Endometrium (tissue), 2 donors: ENCODE results near the gene MORN1.

Experiments used
- FAIRE-seq: peaks from 2 replicates; lab custom pipeline; 2012; peaks lifted over from hg19 to GRCh38; lab: Jason Lieb, UNC
- donor health status: control.
- donor health status: control.

MORN1 gene

DNA sequence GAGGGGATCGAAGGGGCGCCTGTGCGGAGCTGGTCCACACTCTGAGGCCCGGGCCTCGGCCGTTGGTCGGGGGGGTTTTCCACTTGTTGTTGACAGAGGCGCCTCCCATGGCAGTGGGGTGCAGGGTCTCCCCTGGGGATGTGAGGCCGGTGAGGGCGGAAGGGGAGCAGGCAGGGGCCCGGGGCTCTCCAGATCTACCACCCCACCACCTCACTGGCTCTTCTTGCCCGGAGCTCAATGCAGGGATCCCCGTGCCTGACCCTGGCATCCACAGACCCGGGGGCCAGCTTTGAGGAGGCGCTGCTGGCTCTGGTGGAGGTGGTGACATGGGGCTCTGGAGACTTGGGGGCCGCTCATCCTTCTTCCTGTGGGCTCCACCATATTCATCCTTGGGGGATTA, 28.1 kb upstream of the MORN1 start:
- no peak for FAIRE-seq

DNA sequence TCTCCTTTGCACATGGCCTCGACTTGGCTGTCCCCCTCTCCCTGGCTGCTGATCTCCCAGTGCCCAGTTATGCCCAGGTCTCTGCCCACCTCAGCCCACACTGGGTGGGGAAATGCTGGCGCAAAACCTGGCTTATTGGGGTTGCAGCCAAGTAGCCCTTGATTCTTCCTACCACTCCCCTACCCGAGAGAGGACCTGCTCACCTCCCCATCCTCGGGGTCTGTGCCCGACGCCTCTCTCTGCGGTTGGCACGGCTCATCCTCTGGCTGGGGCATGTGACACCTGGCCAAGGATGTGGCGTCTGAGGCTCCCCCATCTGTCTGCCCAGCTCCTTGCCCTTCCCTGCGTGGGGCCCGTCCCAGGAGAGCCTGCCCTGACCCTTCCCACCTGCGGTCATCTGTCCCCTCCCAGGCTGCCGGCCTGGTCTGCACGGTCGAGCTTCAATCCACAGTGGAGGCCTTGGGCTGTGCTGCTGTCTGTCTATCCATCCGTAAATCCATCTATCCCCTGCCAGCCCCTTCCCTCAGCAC, 27.5 kb upstream of the MORN1 start:
- no peak for FAIRE-seq

DNA sequence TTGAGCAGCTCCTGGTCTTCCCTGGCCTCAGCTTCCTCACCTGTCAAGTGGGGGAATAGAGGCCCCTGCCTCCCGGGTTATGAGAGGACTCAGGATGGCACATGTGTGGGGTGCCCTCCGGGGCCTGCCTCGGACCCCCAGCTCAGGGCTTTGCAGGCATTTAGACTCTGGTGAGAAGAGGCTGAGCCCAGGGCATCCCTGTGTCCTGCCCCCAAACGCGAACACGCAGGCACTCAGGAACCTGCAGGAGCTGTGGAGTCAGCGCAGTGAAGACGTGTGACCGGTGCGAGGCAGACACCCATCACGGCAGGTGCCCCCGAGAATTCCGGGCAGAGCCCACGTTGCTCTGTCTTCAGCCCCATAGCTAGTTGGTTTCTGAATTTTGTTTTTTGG, 26.5 kb upstream of the MORN1 start:
- no peak for FAIRE-seq

DNA sequence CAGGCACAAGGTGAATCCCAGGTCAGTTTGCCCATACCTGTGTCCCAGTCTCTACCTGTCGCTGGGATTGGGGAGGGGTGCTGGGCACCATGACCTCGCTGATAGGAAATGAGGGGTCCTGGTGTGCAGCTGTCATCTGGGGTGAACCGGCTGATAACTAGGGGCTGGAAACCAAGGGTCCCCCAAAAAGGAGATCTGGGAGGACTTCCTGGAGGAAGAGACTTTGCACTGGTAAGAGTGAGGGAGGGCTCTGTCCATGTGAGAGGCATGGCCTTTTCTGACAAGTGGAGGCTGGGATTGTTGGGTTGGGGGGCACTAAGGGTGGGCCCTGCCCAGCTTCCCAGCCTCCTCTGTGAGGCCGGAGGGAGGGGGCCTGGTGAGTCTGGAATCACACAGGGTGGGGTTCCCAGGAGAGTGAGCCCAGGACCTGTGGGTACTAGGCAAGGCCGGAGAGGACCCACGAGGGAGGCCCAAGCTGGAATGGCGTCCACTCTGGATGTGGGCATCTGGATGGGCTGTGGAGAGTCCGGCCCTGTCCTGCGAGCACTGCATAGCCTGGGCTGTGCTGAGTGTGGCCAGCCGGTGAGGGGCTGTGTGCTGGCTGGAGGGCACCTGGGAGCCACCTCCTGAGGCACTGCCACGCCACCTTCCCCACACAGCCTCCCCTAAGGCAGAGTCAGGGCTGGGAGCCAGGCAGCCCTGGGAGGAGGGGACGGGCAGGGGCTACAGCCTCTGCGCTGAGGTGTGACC, 25.9 kb upstream of the MORN1 start:
- FAIRE-seq = no peak

DNA sequence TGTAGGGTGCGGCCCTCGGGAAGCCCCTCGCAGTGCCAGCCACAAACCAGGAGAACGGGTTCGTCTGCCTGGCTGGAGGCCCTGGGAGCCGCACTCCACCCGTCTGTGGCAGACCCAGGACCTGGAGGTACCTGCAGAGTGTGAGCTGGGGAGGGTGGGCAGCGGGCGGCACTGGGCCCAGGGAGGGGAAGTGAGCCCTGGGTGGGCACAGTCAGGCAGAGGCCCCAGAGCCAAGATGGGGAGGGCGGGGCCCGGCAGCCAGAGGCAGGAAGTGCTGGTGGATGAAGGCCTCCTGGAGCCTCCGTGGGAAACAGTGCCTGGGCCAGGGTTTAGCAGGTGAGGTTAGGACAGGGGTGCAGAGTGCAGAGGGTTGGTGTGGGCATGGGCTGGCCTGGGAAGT, 25.0 kb upstream of the MORN1 start:
- no peak for FAIRE-seq

DNA sequence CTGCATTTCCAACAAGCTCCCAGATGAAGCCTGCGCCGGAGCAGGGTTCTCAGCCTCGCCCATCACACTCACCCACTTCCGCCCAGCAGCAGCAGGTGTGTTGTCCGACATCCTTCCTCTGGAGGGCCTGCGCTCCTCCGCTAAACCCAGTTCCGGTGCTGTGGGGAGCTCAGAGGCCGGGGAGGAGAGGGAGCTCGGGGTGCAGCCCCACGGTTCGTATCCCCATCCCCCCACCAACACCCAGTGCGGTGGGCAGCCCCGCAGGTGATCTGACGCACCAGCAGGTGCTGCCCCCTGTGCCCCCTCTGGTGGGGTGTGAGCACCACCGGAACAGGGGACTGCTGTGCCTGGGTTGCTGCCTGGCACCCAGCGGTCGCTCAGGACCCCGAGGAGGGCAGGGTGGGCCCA, 24.5 kb upstream of the MORN1 start:
- no peak for FAIRE-seq

DNA sequence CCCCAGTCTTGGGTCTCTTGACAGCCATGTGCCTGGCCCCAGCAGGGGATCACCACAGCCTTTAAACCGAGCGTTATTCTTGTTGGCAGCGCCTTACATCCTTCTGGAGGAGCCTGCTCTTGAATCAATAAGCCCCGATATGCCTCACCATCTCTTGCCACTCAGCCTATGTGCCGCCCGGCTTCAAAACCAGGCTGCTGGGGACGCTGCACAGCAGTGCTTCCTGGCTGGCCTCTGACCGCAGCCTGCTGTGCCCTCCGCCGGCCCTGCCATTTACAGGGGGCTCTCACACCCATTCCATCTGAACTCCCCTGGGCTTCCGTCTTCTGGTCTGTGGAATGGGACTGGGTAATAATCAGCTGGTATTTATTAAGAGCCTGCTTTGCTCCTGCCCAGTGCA, 24.0 kb upstream of the MORN1 start:
- FAIRE-seq = no peak

DNA sequence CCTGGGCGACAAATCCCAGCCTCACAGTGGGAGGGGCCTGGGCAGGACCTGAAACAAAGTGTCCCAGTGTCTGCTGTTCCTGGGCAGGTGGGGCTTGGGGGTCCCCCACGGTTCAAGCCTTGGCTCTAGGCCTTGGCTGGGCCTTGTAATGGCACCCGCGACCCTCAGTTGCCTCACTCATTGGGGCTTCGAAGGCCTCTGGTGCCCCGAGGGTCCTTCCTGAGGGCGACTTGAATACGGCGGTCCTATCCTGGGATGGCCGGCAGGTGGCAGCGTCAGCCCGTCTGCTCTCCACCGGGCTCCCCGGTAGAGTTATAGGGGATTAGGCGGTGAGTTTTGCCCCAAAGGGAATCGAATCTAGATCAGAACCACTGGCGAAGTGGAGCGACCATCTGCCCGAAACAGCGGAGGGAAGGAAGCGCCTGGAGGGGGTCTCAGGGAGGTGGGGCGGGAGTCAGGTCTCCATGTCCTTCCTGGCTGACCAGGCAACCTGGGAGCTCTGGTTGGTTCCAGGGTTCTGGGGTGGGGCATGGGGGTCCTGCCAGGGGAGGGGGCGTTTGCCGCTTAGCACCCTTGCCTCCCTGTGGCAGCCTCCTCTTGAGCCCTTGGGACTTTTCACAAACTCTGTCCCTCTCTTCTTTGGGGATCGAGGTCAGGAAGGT, 23.1 kb upstream of the MORN1 start:
- no peak for FAIRE-seq

DNA sequence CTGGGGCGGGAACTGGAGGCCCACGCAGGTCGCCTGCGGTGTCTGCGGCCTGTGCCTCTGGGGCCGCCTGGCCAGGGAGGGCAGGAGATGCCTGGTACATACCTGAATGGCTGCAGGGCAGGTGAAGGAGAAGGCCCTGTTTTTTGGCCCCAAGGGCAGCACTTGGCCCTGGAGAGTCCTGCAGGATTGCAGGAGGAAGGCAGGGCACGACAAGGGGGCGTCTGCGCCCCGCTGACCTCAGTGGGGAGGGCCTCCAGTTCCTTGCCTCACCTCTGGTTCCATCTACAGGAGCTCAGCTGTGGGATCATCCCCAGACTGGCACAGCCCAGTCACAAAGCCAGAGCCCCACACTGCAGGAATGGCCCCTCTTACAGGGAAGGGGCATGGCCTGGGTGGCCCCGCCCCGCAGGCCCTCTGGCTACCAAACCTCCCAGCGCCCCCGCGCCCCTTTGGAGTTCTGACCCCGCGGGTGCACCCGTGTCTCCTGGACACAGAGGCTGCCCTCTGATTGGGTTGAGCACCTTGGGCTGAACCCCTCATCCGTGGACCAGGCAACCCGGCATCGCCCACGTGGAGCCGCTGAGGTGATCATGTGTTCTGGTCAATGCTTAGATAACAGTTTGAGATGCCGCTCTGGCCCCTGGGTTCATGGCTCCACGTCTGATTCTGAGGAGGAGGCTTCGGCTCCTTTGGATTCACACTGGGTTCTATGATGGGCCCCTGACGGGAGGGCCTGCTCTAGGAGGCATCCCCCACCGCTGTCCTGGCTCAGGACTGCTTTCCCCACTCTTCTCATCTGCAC, 22.3 kb upstream of the MORN1 start:
- no peak for FAIRE-seq

DNA sequence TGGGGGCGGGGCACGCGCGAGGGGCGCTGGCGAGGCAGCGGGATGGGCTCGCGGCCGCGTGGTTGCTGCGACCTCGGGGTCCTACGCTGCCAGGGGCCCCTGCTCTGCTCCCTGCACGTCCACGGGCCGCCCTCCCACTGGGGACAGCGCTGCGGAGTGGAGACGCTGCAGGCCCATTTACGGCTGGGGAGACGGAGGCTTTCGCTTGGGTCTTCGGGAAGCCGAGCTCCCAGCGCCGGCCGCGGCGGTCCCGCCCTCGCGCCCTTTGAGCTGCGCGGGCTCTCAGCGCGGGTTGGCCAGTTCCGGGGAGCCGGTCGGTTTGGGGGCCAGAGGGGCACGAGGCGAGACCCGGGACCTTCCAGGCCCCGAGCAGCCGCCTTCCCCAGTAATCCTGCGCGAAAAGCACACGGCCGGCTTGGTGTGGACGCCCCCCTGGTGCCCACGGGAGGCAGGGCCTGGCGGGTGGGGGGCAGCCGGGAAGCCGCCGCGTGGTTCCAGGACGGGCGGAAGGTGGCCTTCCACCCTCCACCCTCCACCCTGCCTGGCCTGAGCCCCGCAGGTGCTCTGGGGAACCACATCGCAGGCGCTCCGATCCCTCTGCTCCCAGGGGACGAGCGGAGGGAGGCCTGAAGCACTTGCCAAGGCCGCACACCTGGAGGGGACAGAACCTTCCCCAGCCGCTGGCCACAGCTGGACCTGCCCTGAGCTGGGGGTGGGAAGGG, 21.6 kb upstream of the MORN1 start:
- no peak for FAIRE-seq

DNA sequence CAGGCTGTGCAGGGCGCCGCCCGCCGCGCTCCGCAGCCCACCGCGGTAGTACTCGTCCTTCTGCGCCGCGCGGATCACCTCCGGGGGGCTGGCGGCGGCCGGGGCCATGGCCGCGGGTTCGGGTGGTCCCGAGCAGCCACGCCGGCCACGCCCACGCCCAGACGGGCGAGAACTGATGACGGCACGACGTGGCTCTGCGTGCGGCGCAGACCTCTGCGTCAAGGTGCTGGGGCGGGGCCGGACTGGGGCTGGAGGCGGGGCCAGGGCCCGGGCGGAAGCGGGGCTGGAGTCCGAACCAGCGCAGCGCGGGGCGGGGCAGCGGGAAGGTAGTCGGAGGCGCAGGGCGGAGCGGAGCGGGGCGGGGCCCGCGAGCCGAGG, 21.0 kb upstream of the MORN1 start, which contains the start of gene PEX10:
Gene PEX10, minus strand, starts transcription at position 170 of the 378 bp plus-strand sequence. Its CDS starts 62 bp downstream, at position 108.
- FAIRE-seq = no peak

DNA sequence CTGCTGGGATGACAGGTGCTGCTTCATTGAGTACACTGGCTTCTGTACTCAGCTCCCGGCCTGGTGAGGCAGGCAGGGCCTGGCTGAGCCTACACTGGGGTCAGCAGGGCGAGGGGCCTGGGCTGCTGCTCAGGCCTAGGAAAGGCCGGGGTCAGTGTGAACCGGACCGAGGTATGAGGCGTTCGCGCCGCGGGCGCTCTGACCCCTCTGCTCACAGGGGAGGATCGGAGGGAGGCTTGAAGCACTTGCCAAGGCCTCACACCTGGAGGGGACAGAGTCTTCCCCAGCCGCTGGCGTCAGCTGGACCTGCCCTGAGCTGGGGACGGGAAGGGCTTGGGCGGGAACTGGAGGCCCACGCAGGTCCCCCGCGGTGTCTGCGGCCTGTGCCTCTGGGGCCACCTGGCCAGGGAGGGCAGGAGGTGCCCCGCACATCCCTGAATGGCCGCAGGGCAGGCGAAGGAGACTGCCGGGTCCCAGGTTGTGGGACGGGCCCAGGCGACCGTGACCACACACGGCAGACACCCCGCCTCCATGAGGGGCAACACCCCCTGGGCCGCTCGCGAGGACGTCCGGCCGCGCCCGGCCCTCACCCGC, 20.5 kb upstream of the MORN1 start:
- FAIRE-seq = no peak

DNA sequence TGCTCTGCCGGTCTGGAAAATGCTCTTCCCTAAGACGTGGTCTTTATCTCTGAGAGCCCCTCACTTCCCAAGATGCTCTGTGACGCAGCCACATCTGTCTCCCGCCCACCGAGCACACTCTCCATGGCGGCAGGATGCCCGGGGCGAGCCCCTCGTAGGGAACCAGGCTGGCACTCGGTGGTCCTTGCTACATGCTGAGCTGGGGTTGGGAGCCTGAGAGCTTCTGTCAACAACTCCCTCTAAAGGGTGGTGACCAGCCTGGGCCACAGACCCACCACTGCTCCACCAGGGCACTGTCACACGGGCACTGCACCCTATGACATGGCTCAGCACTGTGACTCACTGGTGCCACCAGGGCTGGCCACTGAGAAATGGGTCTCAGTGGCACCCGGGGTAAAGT, 18.4 kb upstream of the MORN1 start:
- FAIRE-seq = no peak

DNA sequence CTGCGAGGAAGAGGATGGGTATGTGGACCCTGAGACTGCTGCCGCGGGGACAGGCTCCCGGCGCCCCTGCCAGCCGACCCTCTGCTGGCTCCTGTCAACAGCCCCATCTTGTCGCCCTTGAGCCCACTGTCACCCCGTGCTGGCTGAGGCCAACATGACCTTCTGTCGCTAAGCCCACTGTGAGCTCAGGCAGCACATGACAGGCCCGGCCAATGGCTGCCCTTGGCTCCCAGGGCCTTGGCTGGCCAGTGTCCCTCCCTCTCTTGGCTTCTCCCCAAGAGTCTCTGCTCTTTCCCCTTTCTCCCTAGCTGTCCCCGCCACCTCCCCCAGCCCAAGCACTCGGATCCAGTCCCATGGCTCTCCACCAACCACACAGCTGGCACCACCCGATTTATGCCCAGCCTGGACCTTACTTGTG, 17.5 kb upstream of the MORN1 start:
- FAIRE-seq = no peak

DNA sequence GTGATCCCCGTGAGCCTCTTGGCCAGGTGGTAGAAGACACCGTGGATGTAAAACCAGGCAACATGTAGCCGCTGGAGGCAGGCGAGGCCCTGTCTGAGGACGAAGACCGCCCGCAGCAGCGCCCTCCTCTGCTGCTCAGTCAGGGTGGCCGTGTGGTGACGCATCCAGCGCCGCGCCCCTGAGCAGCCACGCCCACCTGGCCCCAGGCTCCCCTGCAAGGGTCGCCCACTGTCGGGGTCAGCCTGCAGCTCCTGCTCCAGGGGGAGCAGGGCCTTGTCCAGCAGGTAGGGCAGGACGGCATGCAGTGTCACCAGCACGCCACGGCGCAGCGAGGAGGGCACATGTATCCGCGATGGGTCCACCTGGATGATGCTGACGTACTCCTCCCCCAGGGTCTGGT, 17.1 kb upstream of the MORN1 start:
- no peak for FAIRE-seq

DNA sequence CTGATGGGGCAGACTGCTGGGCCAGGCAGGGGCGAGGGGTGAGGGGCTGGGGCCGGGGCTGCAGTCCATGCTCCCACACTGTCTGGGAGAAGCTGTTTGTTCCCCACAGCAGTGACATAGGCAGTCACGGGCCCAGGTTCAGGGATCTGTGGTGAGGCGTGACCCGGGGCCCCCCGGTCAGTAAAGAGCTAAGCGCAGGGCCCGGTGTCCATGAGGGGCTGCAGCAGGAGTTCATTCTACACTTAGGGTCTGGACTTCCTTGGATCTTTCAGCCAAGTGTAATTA, 16.6 kb upstream of the MORN1 start:
- no peak for FAIRE-seq

DNA sequence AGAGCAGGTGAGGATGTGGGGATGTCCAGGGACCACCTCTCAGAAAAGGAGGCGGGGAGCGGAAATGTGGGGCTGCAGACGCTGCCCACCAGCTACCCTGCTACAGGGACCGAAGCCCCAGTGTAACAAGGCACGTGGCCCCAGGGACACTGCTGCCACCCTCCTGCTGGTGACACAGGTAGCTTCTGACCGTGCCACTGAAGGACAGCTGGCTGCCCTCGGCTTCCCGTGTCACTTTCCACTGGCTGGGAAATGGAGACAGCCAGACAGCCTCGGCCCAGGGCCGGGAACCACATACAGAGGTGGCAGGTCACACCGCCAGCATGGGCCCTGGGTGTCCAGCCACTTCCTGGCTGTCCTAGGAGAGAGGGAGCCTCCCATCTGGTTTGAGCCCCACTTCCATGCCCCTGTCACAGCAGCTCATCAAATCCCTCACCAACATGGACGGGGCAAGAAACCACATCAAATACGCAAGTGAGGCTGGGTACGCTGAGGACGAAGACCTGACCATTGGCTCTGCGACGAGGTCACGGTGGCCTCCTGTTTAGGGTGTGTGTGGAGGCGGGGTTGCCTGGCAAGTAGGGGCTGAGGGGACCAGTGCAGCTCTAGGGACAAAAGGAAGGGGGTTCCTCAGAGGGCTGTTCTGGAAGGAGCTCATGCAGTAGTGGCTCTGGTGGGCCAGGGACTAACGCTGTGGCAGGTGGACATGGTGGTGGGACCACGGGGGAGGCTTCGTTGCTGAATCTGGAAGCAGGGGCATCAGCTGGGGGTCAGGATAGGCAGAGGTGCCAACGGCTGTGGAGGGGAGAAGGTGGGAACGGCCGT, 16.0 kb upstream of the MORN1 start:
- FAIRE-seq = no peak

DNA sequence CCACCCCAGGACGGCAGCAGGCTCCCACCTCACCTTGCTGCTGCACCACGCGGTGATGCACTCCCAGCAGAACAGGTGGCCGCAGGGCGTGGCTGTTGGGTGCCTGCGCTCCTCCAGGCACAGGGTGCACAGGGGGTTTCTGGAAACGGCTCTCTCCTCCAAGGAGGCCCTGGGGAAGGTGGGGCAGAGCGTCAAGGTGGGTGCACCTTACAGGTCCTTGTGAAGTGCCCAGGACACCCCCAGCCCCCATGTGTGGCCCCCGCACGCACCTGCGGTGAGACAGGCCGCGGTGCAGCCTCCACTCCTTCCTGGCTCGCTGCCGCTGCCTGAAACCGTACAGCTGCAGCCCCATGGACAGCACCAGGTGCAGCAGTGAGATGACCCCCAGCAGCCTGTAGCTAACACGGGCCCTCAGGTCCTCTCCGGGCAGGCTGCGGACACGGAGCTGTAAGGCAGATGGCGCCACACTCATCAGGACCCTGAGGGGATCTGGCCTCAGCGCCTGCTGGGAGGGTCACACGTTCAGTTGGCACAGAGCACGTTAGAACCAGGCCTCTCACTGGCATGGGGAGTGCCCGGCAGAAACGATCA, 15.2 kb upstream of the MORN1 start:
- no peak for FAIRE-seq

DNA sequence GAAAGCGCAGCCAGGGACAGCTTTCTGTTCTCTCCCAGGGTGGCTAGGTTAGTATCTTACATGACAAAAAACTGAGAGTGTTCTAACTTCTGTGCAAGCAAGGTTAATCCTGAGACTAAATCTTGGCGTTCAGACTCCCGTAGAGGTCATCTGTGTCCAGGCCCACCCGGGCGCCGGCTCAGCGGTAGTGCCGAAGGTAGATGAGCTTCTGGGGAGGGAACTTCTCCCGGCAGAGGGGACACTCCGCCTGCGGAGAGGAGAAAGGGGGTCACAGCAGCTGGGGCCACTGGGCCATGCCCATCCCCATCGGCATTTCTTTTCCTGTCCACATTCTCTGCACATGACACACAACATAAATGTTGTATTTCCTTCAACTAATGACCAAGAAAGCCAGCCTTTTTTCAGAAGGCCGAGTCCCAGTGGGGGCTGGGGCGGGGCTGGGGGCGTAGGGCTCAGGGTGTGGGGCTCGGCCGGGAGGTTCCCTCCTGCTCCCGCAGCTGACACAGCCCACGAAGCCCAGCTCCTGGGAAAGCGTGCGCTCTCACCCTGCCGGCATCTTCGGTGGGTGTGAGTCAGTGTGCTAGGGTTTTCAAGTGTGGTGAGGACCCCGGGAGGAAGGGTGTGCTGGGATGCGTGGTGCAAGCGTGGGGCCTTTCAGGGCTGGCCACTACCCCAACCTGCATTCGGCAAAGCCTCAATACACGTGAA, 14.4 kb upstream of the MORN1 start:
- no peak for FAIRE-seq

DNA sequence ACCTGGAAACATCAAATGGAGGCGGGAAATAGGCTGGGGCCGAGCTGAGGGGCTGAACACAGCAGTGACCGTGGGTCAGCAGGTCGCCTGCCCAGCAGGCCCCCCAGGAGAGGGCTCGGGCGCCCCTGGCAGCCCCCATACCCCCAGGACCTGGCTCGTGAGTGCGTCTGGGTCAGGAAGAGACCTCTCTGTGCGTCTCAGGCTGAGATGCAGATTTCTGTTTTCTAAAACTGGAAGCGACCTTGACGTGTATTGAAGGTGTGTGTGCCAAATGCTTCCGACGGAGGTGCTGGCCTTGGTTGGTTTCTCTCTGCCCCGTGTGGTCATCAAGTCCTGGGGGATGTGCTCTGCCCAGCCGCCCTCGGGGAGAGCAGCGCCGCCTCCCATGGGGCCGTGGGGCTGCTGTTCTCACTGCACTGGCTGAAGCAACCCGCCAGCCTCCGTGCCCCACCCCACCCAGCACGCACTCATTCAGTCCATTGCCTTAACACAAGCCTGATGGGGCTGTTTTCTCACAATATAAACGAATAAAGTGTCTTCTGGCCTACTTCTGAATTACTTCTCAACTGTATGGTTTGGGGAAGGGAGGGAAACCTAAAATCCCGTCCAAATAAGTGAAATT, 13.6 kb upstream of the MORN1 start:
- no peak for FAIRE-seq
